Retina (tissue), 1 donor: Measurements from ENCODE around the gene CDKAL1.

Experiments
- DNase-seq: peaks from one replicate; pipeline ENCODE4 v3.0.0-alpha.2; 2016

The CDKAL1 gene

DNA sequence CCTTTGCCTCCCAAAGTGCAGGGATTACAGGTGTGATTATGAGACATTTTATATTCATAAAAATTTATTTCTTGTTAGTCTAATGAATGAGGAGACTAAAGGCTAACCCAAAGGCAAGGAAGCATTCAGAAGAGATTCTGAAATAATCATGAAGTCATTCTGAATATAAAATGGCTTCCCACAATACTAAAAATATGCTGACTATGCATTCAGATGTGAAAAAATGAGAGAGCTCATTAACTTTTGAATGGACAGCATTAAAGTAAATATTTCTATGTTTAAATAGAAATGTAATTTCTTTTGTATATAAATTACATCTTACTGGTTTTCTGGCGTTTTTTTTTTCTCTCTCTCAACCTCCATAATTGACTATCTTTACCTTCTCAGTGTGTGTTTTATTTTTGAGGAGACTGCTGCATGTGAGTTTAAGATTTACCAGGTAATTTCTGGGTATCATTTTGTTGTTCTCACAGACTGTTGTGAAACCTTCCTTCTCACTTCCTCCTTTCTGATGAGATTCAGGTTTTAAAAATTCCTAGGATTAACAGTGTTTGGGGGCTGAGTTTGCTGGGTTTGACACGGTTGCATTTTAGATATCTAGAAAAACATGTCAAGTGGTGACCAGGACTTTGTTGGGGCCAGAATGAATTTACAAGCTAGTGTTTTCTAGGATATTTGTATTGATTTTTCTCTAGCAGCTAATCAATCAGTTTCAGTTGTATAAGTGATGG is 316.6 kb downstream of the CDKAL1 start:
- DNase-seq = no peak

DNA sequence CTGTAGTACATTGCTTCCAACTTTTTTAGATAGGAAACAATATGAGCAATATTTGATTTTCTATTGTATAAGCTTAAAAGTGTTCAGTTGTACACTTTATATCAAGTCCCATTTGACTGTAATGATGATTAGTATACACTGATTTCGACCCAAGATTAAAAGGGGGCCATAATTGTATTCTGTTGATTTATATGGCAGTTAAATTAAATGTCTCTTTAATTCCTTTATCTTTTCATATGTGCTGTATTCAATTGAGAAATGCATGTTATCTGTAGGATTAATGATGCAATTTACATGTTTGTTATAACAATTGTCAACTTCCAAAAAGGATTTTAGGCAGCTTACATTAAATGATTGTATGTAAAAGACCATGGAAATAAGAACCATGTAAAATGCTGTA is 317.5 kb downstream of the CDKAL1 start:
- no peak for DNase-seq

DNA sequence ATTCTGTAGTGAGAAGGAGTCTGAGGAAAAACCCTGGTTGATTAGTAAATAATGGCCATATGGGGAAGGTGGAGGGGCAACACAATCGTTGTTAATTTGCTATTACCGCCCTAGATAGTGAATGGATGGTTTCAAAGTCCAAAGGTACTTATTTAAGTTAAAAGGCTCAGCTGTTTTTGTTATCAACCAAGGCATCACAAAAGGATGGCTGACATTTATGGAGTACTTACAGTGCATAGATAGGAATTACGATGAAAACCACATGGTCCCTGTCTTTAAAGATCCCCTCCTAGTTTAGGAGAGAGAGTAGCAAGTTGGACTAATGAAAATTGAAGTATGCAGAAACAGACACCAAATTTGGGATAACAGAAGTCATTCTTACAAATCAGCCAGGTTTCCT is 319.6 kb downstream of the CDKAL1 start:
- DNase-seq = no peak

DNA sequence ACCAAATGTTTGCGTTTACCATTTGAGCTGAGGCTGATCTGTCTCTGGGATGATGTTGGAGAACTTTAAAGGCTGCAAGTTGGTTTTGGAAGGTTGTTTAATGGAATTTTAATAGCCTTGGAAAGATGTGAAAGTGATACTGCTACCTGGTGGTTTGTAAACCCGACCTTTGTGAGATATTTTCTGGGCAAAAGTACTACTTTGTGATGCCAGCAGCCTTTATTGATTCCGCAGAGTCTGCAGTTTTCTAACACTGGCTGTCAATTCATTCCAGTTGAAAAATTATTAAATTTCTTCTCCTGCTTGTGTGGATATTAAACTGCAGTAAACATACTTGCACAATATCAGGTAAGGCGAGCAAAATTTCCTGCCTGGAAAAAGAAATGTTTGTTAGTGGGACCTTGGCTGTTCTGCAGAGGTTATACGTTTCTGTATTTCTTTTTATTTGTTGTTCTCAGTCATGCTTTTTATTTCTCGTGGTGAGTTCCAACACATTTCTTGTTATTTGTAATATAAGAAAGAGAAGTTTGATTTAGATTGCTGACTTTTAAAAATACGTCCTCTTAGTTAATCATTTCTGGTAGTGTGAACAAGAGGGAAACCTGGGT is 322.5 kb downstream of the CDKAL1 start:
- no peak for DNase-seq

DNA sequence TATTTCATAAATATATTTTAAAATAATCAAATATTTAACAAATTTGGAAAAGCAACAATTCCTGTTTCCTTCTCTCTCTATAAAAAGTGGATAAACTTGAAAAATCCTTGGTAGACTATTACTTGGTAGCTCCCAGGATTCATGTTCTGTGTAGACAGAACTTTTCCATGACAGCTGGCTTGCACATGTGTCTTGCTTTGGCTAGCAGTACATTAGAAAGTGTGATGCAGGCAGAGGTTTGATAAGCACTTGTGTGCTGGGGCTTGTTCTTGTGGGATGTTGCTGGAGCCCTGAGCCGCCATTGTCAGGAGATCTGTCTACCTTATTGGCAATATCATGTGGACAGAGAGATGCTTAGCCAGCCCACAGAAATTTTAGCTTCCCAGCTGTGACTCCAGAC is 327.2 kb downstream of the CDKAL1 start:
- no peak for DNase-seq

DNA sequence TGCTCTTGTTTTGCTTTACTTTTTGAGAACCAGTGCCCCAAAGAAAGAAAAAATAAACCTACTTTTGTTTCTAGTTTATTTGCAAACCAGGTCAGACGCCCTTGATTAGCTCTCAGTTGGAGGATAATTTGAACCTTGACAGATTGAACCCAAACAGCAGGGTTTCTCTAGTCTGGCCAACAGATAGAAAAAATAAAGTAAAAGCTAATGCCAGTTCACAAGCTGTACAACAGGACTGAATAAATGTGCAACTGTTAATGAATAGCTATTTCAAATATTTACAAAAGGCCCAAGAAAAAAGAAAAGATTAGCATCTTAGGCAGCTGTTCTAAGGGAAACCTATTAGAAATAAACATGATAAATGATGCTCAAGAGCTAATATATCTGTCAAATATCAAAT is 331.8 kb downstream of the CDKAL1 start:
- no peak for DNase-seq

DNA sequence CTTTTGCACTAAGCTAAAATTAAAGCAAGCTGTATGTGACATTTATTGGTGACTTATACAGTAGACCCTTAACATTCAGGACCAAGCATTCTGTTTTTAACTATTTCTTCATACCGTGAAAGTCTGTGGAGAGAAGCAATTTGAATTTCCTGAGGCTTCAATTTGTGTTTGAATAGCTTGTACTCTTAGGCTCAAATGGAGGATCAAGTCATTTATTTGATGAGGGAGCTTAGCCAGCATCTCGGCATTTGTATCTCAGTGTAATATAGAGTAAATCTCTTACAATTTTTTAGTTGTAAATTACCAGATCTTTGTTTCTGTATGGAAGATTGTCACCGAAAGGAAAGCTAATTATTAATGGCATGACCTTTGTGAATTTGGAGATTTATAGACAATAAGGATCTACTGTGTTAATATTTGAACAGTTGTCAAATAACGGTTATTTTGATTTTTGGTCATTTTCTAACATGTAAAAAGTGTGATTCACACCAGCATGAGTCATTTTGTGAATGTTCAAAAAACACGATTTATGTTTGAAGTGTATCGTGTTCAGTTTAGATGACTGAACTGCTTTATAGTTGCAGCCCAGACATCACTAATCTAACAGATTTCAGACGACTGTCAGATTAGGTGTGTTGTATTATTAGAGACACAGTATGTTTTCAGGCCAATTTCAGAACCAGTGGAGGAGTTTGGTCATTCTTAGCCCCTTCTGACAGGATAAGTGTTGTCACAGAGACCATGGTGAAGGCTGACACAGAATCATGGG is 332.9 kb downstream of the CDKAL1 start:
- no peak for DNase-seq

DNA sequence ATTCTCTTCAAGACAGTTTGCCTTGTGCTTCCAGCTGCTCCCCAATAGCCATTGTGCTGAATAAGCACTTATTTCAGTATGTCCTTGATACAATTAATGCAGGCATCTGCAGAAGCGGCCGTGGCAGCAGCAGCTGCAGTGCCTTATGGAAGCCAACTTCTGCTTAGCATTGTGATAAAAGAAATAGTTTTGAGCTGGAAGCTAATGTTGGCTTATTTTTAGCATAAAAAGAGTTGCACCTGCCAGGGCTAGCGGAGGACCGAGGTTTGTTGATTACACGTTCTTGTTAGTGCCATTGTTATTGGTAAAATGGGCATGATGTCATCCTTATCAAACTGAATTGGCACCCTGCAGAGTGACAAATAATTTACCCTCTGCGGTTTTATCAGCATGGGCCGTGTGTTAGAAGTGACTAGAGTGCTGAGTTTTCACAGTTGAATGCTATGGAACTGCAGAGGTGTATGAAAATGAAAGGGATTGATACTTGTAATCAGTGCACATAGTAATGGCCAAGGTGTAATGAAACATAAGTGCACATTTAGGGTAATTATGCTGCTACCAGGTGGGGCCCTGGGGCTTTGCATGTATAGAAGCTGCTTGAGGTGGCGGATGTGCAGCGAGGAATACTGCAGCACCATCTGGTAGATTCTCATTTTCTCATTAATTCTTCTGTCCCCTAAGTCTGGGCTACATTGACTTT is 334.3 kb downstream of the CDKAL1 start:
- DNase-seq = peak; percentile 81

DNA sequence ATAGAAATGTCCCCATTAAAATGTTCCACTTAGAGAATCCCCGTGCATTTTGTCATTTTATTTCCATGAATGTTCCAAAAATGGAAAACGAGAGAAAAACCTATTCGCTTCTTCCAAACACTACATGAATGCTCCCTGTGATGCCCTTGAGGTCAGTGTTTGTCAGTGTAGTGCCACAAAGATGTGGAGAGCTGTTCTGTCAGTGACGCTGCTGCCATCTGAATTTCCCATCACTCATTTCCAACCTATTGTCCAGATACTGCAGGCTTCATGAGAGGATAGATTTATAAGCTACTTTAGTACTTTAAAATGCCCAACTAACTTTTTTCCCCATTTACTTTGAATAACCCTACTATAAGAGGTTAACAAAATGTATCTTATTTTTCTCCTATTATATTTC is 335.8 kb downstream of the CDKAL1 start:
- DNase-seq = no peak

DNA sequence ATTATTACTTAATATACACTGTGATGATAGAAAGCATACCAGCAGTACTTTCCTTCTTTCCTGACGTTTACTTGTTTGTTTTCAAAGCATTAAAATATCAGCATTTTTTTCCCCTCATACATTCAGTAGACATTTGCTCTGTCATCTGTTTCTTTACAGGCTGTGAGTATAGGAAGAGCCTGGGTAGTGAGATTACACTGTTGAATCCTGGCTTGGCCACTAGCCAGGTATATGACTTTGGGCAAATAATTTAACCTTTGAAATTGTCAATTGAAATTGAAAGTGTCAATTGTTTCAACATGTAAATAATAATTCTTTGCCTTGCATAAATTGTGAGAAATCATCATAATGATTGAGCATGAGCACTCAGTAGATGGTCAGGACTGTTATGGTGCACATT is 336.2 kb downstream of the CDKAL1 start:
- no peak for DNase-seq

DNA sequence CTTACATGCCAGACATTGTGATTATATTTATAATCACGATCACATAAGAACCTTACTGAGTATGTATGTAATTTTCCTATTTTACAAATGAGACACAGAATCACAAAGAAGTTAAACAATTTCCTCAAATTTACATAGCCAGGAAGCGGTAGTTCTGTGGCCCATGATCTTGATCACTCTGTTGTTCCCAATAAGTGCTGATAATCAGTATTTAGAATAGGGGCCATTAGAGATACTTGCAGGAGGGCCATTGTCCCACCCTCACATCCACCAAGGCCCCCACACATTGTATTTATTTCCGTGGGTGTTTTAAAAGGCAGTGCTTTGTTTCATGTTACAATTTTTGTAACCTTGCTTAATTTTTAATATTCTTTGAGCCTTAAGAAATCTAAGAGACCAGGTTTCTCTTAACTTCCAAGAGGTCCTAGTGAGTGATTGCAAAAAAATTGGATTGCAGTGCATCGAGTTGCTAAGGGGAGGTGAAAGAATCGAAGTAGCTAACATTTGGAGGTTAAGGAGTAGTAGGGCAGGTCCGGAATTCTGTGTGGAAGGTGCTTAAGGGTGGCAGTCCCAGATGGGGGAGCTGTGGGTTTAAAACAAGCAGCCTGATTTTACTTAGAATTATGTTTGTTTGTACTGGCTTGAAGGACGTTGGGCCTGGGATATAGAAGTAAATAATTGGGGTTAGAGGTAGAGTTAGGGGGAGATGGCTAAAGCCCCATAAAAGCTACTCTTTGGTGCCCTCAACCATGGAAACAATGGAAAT is 339.4 kb downstream of the CDKAL1 start:
- DNase-seq = no peak

DNA sequence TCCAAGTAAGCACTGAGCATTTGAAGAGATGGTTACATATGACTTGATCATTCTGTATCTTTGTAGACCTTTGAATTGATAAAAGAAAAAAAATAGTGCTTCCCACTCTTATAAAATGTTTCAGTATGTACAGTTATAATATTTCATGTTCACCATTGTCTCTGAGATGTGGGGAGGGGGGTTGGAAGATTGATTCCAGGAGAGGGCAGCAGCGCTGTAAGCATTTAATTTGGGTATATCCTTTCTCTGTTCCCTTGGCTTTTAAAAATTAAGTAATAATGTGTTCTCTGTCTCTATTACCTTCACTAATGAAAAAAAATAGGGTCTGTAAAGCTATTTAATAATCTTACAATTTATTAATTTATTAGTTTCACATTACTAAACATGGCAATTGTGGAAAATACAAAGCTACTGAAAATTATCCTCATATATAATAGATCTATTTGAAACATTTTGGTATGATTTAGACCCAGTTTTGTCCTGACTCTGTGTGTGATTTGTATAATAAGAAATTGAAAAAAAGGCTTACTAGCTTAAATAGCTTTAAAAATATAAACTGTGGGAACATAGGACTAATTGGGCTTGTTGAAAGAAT is 341.2 kb downstream of the CDKAL1 start:
- no peak for DNase-seq

DNA sequence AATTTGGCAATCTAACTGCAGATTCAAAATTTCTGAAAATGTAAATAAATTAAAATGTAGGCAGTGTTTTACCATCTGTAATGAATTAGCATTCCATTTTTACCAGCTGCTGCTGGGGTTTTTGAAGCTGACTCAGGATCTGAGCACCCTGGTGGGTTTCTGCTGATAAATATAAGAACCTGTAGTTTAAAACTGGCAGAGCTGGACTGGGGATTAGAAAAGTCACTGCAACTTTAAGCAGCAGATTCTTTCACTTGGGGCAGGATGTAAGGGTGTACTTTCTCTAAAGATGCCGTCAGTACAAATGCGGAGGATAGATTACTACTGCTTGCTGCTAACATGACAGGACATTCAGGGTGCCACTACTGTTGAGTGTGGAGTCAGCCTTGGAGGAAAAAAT is 341.8 kb downstream of the CDKAL1 start:
- no peak for DNase-seq

DNA sequence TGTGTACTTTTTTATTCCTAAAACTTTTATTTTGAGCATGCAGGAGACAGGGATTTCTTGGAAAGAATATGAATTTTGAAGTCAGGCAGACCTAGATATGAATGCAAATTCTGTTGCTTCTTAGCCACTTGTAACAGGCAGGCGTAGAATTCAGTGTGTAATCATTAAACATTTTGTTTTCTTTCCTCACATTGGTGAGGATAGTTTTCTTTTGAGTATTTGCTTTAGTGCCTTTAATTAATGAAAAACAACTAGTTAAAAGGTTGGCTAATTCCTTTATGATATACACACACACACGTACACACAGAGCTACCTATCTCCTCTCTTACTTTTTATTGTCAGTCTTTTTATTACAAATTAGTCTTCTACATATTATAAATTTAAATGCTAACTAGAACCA is 342.3 kb downstream of the CDKAL1 start:
- DNase-seq = no peak

DNA sequence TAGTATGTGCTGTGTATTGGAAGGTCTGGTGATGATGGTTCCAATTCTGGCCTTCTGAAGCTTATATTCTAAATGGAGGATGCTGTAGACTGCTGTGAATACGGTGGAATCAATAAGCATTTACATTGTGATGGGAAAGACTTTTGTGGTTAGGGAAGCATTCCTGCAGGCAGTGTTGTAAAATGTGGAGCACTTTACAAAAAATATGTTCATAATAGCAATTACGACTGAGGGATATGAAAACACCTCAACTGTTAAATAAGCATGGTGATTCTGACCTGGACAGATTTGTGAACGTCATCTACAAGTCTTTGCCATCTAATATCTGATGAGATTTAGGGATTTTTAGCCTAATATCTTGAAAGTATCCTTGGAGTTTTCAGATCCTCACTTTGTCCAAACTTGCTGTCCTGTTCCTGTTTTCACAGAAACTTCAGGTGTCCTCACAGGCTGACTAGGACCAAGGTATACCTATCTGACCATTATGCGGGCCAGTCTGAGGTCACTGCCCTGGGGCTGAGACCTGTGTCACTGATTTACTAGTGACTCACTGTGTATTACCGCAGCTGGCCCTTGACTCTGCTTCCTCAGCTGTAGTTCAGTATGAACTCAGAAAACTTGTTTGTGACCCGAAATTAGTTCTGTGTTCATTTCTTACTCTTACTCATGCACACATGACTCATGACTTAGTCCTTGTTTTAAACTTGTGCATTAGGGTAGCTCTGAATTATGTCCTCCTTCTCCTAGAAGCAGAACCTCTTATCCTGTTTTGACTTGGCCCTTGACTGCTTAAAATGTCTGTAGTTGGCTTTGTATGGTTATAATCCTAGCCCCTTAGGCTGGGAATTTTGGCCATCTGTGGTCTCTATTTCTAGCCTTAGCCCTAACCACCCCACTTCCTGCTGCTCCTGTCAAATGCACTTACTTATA is 343.0 kb downstream of the CDKAL1 start:
- DNase-seq = no peak

DNA sequence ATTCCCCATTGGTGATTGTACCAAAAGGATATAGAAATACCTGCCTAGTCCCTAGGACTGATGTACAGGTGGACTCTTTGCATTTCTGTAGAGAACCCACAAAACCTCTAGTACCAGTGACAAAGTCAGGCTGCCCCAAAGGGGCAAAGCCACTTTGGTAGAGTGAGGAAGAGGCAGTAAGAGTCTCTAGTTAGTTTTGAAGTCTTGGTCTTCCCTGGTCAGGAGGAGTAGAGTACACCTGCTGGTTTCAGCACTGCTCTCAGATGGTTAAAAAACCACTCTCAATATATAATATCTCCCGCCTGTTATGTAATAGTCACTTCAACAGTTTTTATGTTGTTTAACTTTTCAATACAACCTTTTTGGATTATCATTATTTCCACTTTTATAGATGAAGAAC is 344.9 kb downstream of the CDKAL1 start:
- no peak for DNase-seq

DNA sequence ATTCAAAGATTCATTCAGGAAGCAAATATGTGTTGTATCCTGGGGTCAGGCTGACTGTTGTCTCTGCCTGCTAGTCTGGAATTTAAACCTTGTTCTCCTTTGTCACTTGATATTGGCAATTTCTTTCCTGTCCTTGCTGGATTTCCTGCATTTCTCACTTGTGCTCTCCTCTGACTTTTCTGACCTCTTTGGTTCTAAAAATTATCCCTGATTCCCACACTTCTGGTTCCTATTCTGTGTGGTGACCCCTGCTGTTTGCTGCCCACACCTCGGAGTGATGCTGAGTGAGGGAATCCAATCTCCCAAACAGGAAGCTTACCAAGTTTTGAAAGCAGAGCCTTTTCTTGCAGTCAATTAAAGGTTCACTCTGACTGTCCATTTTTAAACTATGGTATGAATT is 345.3 kb downstream of the CDKAL1 start:
- DNase-seq = no peak

DNA sequence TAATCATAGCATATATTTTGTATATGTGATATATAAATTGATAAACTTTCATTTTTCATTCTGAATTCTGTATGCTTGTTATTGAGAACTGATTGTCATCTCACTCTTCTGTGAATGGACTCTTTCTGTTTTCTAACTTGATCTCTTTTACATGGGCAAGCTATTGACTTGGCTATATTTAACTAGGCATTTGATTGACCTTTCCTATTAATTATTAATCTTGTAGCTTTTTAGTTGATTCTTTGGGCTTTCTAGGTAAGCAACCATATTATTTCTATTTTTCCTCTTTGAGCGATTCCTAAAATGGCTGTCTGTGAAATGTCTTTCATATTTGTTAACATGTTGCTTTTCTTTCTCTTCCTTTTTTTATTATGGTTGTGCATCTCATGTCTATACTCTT is 347.1 kb downstream of the CDKAL1 start:
- no peak for DNase-seq

DNA sequence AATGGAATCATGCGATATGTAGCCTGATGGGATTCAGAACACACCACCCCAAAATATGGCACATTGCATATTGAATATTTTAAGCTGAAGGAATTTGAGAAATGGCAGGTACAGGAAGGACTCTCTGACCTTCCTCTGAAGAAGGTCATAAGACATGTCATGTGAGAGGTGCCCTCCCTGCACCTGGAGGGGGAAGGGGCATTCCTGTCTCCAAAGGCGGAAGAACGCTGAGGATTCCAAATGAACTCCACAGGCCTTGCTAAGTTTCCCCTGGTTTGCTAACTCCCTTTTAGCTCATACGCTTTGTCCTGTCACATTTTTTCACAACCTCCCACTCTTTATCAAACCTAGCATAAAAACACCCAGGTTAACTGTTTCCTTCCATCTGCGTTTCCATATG is 347.8 kb downstream of the CDKAL1 start:
- no peak for DNase-seq

DNA sequence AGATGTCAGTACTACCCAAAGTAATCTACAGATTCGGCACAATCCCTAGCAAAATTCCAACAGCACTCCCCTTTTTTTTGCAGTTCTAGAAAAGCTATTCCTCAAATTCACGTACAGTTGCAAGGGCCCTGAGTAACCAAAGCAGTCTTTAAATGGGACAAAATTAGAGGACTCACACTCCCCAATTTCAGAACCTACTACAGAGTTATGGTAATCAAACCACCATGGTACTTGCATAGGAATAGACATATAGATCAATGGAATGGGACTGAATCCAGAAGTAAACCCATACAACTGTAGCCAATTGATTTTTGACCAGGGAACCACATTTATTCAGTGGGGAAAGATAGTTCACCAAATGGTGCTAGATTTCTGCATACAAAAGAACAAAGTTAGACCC is 350.8 kb downstream of the CDKAL1 start:
- DNase-seq = no peak

DNA sequence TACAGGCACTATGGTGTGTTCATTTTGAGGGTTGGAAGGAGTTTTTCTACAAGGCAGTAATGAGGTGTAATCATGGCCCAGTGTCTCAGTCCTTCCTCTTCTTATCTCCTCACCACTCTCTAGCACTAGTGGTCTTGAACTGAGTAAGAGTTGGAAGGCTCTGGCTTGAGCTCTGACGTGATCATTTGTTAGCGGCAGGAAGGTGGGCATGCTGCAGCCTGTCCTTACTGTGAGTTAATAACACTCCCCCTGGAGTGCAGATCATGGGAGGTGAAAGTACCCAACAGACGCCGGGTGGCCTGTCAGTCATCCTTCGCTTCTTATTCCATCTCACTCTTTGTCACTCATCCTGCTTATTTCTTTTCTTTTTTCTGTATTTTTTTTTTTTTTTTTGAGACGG is 356.9 kb downstream of the CDKAL1 start:
- DNase-seq = no peak
